HepG2 (cell line): ENCODE data around the gene EPO. TPM values are rescaled to one million over a fixed set of nuclear protein-coding genes. Genes with fewer than 3 reads are reported as not detected.

Experiments used
- CHD2 ChIP-seq: IDR thresholded peaks from 2 replicates; pipeline ENCODE4 v1.6.1; 2011; ENCODE audit warnings: low read depth, low read length, improper control_type of control experiment
- CHD4 ChIP-seq: fragments of 200-600 bp; sonication (generic); IDR thresholded peaks from 2 replicates; pipeline ENCODE4 v1.7.0; 2017; ENCODE audit warnings: mild to moderate bottlenecking, low read length, borderline replicate concordance
- ELF1 ChIP-seq: sonication (generic); formaldehyde crosslinking; IDR thresholded peaks from 2 replicates; pipeline ENCODE4 v1.4.0; 2020; ENCODE audit warnings: missing genetic modification reagents
- FLYWCH1 ChIP-seq: sonication (generic); formaldehyde crosslinking; IDR thresholded peaks from 2 replicates; pipeline ENCODE4 v1.8.1; 2023; ENCODE audit warnings: mild to moderate bottlenecking, missing genetic modification reagents
- HCFC1 ChIP-seq: fragments of 150-350 bp; IDR thresholded peaks from 2 replicates; pipeline ENCODE4 v1.6.1; 2014; ENCODE audit warnings: low read depth, low read length
- HNRNPK ChIP-seq: fragments of 200-400 bp; formaldehyde crosslinking; IDR thresholded peaks from 2 replicates; pipeline ENCODE4 v1.6.1; 2018; ENCODE audit warnings: low read length, low read depth, moderate library complexity, mild to moderate bottlenecking; ENCODE audit not compliant: poor library complexity, severe bottlenecking
- KLF15 ChIP-seq: sonication (generic); formaldehyde crosslinking; IDR thresholded peaks from 2 replicates; pipeline ENCODE4 v1.8.1; 2023; ENCODE audit warnings: borderline replicate concordance, mild to moderate bottlenecking, inconsistent platforms, missing genetic modification reagents, mixed read lengths
- KMT2B ChIP-seq: IDR thresholded peaks from 2 replicates; pipeline ENCODE4 v1.6.1; 2016; ENCODE audit warnings: missing genetic modification reagents, missing compliant biosample characterization
- MYC ChIP-seq: sonication (generic); formaldehyde crosslinking; IDR thresholded peaks from 2 replicates; pipeline ENCODE4 v1.9.0; 2021; ENCODE audit warnings: missing genetic modification reagents, borderline replicate concordance
- NPAS2 ChIP-seq: sonication (generic); formaldehyde crosslinking; IDR thresholded peaks from 2 replicates; pipeline ENCODE4 v1.8.0; 2022; ENCODE audit warnings: mild to moderate bottlenecking, missing genetic modification reagents, borderline replicate concordance
- NR2F6 ChIP-seq, 2 experiments: IDR thresholded peaks; 2 replicates each; pipeline ENCODE4 v1.6.1; 2016; ENCODE audit warnings: antibody characterized with exemption in 1 of 2, mild to moderate bottlenecking in 1 of 2
- PAWR ChIP-seq: sonication (generic); formaldehyde crosslinking; IDR thresholded peaks from 2 replicates; pipeline ENCODE4 v1.4.0; 2020; ENCODE audit warnings: missing genetic modification reagents, mild to moderate bottlenecking, borderline replicate concordance
- RARA ChIP-seq: IDR thresholded peaks from 2 replicates; pipeline ENCODE4 v1.6.1; 2016; ENCODE audit warnings: missing genetic modification reagents, missing compliant biosample characterization
- SRSF9 ChIP-seq: fragments of 200-400 bp; formaldehyde crosslinking; IDR thresholded peaks from 2 replicates; pipeline ENCODE4 v1.6.1; 2018; ENCODE audit warnings: borderline replicate concordance, mild to moderate bottlenecking, low read depth, low read length; ENCODE audit not compliant: insufficient read depth, poor library complexity, severe bottlenecking
- TEAD3 ChIP-seq: optimal IDR thresholded peaks from 2 replicates; pipeline ENCODE3; 2016; ENCODE audit warnings: borderline replicate concordance
- TEF ChIP-seq: sonication (generic); formaldehyde crosslinking; IDR thresholded peaks from 2 replicates; pipeline ENCODE4 v1.5.0; 2020; ENCODE audit warnings: missing genetic modification reagents
- ZBTB21 ChIP-seq: sonication (generic); formaldehyde crosslinking; IDR thresholded peaks from 2 replicates; pipeline ENCODE4 v1.4.0; 2020; ENCODE audit warnings: missing genetic modification reagents
- ZNF317 ChIP-seq: sonication (generic); formaldehyde crosslinking; IDR thresholded peaks from 2 replicates; pipeline ENCODE4 v1.5.0; 2020; ENCODE audit warnings: mild to moderate bottlenecking, missing genetic modification reagents
- ZNF326 ChIP-seq: sonication (generic); formaldehyde crosslinking; IDR thresholded peaks from 2 replicates; pipeline ENCODE4 v1.4.0; 2020; ENCODE audit warnings: missing genetic modification reagents, borderline replicate concordance
- ZNF430 ChIP-seq: sonication (generic); formaldehyde crosslinking; IDR thresholded peaks from 2 replicates; pipeline ENCODE4 v1.9.0; 2021; ENCODE audit warnings: mild to moderate bottlenecking, missing genetic modification reagents
- ZNF569 ChIP-seq: sonication (generic); formaldehyde crosslinking; IDR thresholded peaks from 2 replicates; pipeline ENCODE4 v1.5.0; 2020; ENCODE audit warnings: mild to moderate bottlenecking, missing genetic modification reagents, moderate library complexity, borderline replicate concordance
- ZNF792 ChIP-seq: IDR thresholded peaks from 2 replicates; pipeline ENCODE4 v1.6.1; 2016
- polyA plus RNA-seq, 8 experiments: library from polyadenylated mRNA; depleted of rRNA in 3 of 8; stranded (reverse) in 7 of 8; unstranded in 1 of 8; fragments of >200 nt; fragmentation: Illumina TruSeq in 4 of 8; extraction: Trizol in 4 of 8; gene quantifications; 2 replicates each; pipeline versions ENCODE4 v1.2.1 to v1.2.3, GENCODE V29; 2011 to 2016; ENCODE audit warnings: low read depth in 4 of 8, missing spikeins in 1 of 8, mixed read lengths in 1 of 8; ENCODE audit not compliant: insufficient read depth in 1 of 8
- total RNA-seq, 5 experiments: library from RNA; depleted of rRNA; stranded (reverse); fragments of >200 nt; fragmentation: Illumina TruSeq; extraction: Trizol; gene quantifications; 2 replicates each; pipeline ENCODE4 v1.2.3, GENCODE V29; 2016; ENCODE audit warnings: low read depth in 1 of 5
- TF ChIP-seq, protein P1 (sequence below): sonication (generic); formaldehyde crosslinking; IDR thresholded peaks from 2 replicates; pipeline ENCODE4 v1.4.0; 2020; ENCODE audit warnings: low read depth, mild to moderate bottlenecking, missing genetic modification reagents
- TF ChIP-seq, protein P2 (sequence below): sonication (generic); formaldehyde crosslinking; IDR thresholded peaks from 2 replicates; pipeline ENCODE4 v1.4.0; 2020; ENCODE audit warnings: mild to moderate bottlenecking, missing genetic modification reagents
- TF ChIP-seq, protein P3 (sequence below): sonication (generic); formaldehyde crosslinking; IDR thresholded peaks from 2 replicates; pipeline ENCODE4 v1.4.0; 2020; ENCODE audit warnings: mild to moderate bottlenecking, missing genetic modification reagents

Gene EPO
- total and polyA plus RNA-seq, 2 of the 13 experiments (the other 11 are each of a cell fraction or from before 2014, with no cell fraction given), result 10.3 to 25.7 TPM

GRCh38 chr7:100673302-100673941, 46.8 kb upstream of the EPO start, which contains the start of gene GNB2 (continued):
- TF ChIP-seq KLF15 (CRISPR knock-in tag) (no peak), CHD4 (no peak), ZNF317 (CRISPR knock-in tag) (0 out of 2 replicates have a peak, but pooled peaks have one; percentile 71), FLYWCH1 (CRISPR knock-in tag) (no peak), MYC (CRISPR knock-in tag) (peak; percentile 56; the same call in 1 of the 2 replicates), KMT2B (CRISPR knock-in tag) (peak; percentile 79), NPAS2 (CRISPR knock-in tag) (no peak), NR2F6 (IDR thresholded peaks at IDR 0.05) (no peak), NR2F6 (CRISPR knock-in tag; IDR thresholded peaks at IDR 0.05) (peak; percentile 36; the same call in 1 of the 2 replicates), HNRNPK (no peak), ZNF430 (CRISPR knock-in tag) (peak; percentile 91), ZBTB21 (CRISPR knock-in tag) (no peak), CHD2 (peak; percentile 88), ZNF569 (CRISPR knock-in tag) (no peak), ELF1 (CRISPR knock-in tag) (peak; percentile 74), PAWR (no peak), SRSF9 (no peak), TEF (no peak), HCFC1 (no peak), RARA (CRISPR knock-in tag) (peak; percentile 6; the same call in 1 of the 2 replicates), TEAD3 (CRISPR knock-in tag) (peak; percentile 87), ZNF326 (CRISPR knock-in tag) (no peak), ZNF792 (CRISPR knock-in tag) (no peak; the same call in 1 of the 2 replicates)
- TF ChIP-seq, protein P1, sequence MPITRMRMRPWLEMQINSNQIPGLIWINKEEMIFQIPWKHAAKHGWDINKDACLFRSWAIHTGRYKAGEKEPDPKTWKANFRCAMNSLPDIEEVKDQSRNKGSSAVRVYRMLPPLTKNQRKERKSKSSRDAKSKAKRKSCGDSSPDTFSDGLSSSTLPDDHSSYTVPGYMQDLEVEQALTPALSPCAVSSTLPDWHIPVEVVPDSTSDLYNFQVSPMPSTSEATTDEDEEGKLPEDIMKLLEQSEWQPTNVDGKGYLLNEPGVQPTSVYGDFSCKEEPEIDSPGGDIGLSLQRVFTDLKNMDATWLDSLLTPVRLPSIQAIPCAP (CRISPR knock-in tag), result no peak
- TF ChIP-seq, protein P2, sequence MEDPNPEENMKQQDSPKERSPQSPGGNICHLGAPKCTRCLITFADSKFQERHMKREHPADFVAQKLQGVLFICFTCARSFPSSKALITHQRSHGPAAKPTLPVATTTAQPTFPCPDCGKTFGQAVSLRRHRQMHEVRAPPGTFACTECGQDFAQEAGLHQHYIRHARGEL (CRISPR knock-in tag), result no peak
- TF ChIP-seq, protein P3, sequence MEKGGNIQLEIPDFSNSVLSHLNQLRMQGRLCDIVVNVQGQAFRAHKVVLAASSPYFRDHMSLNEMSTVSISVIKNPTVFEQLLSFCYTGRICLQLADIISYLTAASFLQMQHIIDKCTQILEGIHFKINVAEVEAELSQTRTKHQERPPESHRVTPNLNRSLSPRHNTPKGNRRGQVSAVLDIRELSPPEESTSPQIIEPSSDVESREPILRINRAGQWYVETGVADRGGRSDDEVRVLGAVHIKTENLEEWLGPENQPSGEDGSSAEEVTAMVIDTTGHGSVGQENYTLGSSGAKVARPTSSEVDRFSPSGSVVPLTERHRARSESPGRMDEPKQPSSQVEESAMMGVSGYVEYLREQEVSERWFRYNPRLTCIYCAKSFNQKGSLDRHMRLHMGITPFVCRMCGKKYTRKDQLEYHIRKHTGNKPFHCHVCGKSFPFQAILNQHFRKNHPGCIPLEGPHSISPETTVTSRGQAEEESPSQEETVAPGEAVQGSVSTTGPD, result no peak
